GM12878 (cell line): ENCODE data around the gene DNMT1. TPM values are rescaled to one million over a fixed set of nuclear protein-coding genes. Genes with fewer than 3 reads are reported as not detected.

ENCODE experiments used
- CHD2 ChIP-seq: IDR thresholded peaks from 2 replicates; pipeline ENCODE4 v1.6.1; 2011; ENCODE audit warnings: low read depth, low read length, improper control_type of control experiment, borderline replicate concordance
- EED ChIP-seq: sonication (generic); IDR thresholded peaks from 2 replicates; pipeline ENCODE4 v1.6.1; 2016; ENCODE audit warnings: antibody characterized with exemption, low read depth
- EP300 ChIP-seq, 2 experiments: fragments of 150-350 bp in 1 of 2; IDR thresholded peaks; 2 replicates each; pipeline ENCODE4 v1.6.1; 2011 to 2012; ENCODE audit warnings: low read depth in 2 of 2, low read length in 2 of 2, borderline replicate concordance in 1 of 2, improper control_type of control experiment in 1 of 2, inconsistent platforms in 1 of 2; ENCODE audit not compliant: control insufficient read depth in 1 of 2
- RB1 ChIP-seq: fragments of 450-650 bp; formaldehyde crosslinking; IDR thresholded peaks from 2 replicates; pipeline ENCODE4 v1.6.1; 2017; ENCODE audit warnings: mild to moderate bottlenecking, borderline replicate concordance
- SMAD5 ChIP-seq: IDR thresholded peaks from 2 replicates; pipeline ENCODE4 v1.6.1; 2016; ENCODE audit warnings: antibody characterized with exemption, low read depth
- TAF1 ChIP-seq: IDR thresholded peaks from 2 replicates; pipeline ENCODE4 v1.6.1; 2011; ENCODE audit warnings: mild to moderate bottlenecking, low read depth, low read length, borderline replicate concordance
- TCF7 ChIP-seq: IDR thresholded peaks from 2 replicates; pipeline ENCODE4 v1.6.1; 2014; ENCODE audit warnings: antibody characterized with exemption, borderline replicate concordance
- ZBTB4 ChIP-seq: fragments of 450-650 bp; formaldehyde crosslinking; IDR thresholded peaks from 2 replicates; pipeline ENCODE4 v1.4.0; 2022; ENCODE audit warnings: mild to moderate bottlenecking, moderate library complexity
- ZNF207 ChIP-seq: fragments of 450-650 bp; IDR thresholded peaks from 2 replicates; pipeline ENCODE4 v1.6.1; 2014; ENCODE audit warnings: antibody characterized with exemption, mild to moderate bottlenecking, borderline replicate concordance
- ZNF24 ChIP-seq: fragments of 450-650 bp; IDR thresholded peaks from 2 replicates; pipeline ENCODE4 v1.6.1; 2017; ENCODE audit warnings: antibody characterized with exemption, mild to moderate bottlenecking
- polyA plus RNA-seq, 11 experiments: library from polyadenylated mRNA; depleted of rRNA in 4 of 11; unstranded in 6 of 11; stranded (reverse) in 5 of 11; fragments of >200 nt; fragmentation: Nextera tagmentation in 4 of 11; fragmentation: Illumina TruSeq in 1 of 11; extraction: Ambion mirVana in 4 of 11; extraction: Trizol in 1 of 11; gene quantifications; 1 replicate in 1 of 11; 2 replicates in 10 of 11; pipeline versions ENCODE4 v1.2.1 to v1.2.3, GENCODE V29; 2011 to 2016; ENCODE audit warnings: inconsistent platforms in 2 of 11, missing spikeins in 2 of 11, low read depth in 1 of 11
- total RNA-seq, 4 experiments: library from RNA; depleted of rRNA in 3 of 4; stranded (reverse); fragments of >200 nt in 3 of 4; fragmentation: Illumina TruSeq in 1 of 4; extraction: Trizol in 1 of 4; gene quantifications; 2 replicates each; pipeline versions ENCODE4 v1.2.1 to v1.2.3, GENCODE V29; 2013 to 2021
- TF ChIP-seq, protein P1 (sequence below): fragments of 450-650 bp; IDR thresholded peaks from 2 replicates; pipeline ENCODE4 v1.6.1; 2017; ENCODE audit warnings: mild to moderate bottlenecking, moderate library complexity
- TF ChIP-seq, protein P2 (sequence below): fragments of 450-650 bp; IDR thresholded peaks from 2 replicates; pipeline ENCODE4 v1.6.1; 2017; ENCODE audit warnings: low read depth, mild to moderate bottlenecking, moderate library complexity
- TF ChIP-seq, protein P3 (sequence below): IDR thresholded peaks from 2 replicates; pipeline ENCODE4 v1.6.1; 2012; ENCODE audit warnings: mild to moderate bottlenecking, low read depth, low read length

Gene DNMT1
- total and polyA plus RNA-seq, 10 of the 15 experiments (the other 5 are each of a cell fraction or from before 2014, with no cell fraction given) = 70.0 to 290 (median 133) TPM

DNA sequence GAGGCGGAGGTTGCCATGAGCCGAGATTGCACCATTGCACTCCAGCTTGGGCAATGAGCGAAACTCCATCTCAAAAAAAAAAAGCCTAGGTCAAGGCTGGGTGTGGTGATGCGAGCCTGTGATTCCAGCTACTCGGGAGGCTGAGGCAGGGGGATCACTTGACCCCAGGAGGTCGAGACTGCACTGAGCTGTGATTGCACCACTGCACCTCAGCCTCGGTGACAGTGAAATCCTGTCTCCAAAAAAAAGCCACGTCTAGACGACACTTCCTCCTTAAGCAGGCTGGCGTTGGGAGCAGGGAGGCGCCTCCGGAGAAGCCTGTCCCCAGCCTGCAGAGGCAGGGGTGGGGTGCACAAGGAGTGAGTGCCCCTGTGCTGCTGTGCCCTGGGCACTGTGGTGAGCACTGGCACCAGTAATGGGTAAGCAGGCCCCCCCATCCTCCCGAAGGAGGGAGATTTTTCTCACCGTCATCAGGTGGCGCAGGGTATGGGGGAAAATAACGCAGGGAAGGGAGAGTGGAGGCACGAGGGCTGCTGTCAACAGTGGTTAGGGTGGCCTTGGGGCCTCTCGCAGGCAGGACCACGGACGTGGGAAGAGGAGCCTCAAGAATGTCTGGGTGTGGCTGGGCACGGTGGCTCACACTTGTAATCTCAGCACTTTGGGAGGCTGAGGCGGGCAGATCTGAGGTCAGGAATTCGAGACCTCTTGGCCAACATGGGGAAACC is 82.6 kb downstream of the DNMT1 start (continued):
- TF ChIP-seq, protein P1, sequence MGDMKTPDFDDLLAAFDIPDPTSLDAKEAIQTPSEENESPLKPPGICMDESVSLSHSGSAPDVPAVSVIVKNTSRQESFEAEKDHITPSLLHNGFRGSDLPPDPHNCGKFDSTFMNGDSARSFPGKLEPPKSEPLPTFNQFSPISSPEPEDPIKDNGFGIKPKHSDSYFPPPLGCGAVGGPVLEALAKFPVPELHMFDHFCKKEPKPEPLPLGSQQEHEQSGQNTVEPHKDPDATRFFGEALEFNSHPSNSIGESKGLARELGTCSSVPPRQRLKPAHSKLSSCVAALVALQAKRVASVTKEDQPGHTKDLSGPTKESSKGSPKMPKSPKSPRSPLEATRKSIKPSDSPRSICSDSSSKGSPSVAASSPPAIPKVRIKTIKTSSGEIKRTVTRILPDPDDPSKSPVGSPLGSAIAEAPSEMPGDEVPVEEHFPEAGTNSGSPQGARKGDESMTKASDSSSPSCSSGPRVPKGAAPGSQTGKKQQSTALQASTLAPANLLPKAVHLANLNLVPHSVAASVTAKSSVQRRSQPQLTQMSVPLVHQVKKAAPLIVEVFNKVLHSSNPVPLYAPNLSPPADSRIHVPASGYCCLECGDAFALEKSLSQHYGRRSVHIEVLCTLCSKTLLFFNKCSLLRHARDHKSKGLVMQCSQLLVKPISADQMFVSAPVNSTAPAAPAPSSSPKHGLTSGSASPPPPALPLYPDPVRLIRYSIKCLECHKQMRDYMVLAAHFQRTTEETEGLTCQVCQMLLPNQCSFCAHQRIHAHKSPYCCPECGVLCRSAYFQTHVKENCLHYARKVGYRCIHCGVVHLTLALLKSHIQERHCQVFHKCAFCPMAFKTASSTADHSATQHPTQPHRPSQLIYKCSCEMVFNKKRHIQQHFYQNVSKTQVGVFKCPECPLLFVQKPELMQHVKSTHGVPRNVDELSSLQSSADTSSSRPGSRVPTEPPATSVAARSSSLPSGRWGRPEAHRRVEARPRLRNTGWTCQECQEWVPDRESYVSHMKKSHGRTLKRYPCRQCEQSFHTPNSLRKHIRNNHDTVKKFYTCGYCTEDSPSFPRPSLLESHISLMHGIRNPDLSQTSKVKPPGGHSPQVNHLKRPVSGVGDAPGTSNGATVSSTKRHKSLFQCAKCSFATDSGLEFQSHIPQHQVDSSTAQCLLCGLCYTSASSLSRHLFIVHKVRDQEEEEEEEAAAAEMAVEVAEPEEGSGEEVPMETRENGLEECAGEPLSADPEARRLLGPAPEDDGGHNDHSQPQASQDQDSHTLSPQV = no peak
- TF ChIP-seq, protein P2, sequence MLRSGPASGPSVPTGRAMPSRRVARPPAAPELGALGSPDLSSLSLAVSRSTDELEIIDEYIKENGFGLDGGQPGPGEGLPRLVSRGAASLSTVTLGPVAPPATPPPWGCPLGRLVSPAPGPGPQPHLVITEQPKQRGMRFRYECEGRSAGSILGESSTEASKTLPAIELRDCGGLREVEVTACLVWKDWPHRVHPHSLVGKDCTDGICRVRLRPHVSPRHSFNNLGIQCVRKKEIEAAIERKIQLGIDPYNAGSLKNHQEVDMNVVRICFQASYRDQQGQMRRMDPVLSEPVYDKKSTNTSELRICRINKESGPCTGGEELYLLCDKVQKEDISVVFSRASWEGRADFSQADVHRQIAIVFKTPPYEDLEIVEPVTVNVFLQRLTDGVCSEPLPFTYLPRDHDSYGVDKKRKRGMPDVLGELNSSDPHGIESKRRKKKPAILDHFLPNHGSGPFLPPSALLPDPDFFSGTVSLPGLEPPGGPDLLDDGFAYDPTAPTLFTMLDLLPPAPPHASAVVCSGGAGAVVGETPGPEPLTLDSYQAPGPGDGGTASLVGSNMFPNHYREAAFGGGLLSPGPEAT = no peak
- TF ChIP-seq TCF7 (no peak), TAF1 (no peak), RB1 (no peak), ZNF24 (no peak), SMAD5 (0 out of 2 replicates have a peak, but pooled peaks have one; percentile 61), EED (no peak), ZBTB4 (no peak), EP300 (IDR thresholded peaks at IDR 0.05; ENCODE audit: borderline replicate concordance in 1 of 2, control insufficient read depth in 1 of 2, low read depth in 2 of 2, low read length in 2 of 2) (no peak), CHD2 (no peak), ZNF207 (no peak)
- TF ChIP-seq, protein P3, sequence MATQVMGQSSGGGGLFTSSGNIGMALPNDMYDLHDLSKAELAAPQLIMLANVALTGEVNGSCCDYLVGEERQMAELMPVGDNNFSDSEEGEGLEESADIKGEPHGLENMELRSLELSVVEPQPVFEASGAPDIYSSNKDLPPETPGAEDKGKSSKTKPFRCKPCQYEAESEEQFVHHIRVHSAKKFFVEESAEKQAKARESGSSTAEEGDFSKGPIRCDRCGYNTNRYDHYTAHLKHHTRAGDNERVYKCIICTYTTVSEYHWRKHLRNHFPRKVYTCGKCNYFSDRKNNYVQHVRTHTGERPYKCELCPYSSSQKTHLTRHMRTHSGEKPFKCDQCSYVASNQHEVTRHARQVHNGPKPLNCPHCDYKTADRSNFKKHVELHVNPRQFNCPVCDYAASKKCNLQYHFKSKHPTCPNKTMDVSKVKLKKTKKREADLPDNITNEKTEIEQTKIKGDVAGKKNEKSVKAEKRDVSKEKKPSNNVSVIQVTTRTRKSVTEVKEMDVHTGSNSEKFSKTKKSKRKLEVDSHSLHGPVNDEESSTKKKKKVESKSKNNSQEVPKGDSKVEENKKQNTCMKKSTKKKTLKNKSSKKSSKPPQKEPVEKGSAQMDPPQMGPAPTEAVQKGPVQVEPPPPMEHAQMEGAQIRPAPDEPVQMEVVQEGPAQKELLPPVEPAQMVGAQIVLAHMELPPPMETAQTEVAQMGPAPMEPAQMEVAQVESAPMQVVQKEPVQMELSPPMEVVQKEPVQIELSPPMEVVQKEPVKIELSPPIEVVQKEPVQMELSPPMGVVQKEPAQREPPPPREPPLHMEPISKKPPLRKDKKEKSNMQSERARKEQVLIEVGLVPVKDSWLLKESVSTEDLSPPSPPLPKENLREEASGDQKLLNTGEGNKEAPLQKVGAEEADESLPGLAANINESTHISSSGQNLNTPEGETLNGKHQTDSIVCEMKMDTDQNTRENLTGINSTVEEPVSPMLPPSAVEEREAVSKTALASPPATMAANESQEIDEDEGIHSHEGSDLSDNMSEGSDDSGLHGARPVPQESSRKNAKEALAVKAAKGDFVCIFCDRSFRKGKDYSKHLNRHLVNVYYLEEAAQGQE = no peak
